Panc1 (cell line): ENCODE results near the gene PF4V1. TPM values are rescaled to one million over a fixed set of nuclear protein-coding genes. Genes with fewer than 3 reads are reported as not detected.

ENCODE experiments used
- ATAC-seq: fragments of 200-7000 bp; cut with Tn5 transposase; 2 replicates; pipeline ENCODE4 v1.9.1; 2020; ENCODE audit warnings: mild to moderate bottlenecking, moderate library complexity
- BruUV-seq: library from RNA; stranded (reverse); fragments of 400-500 nt; replicated peaks from 2 replicates; lab custom pipeline; 2021; lab: Mats Ljungman, UMichigan
- CTCF ChIA-PET: fragments of 300-600 bp; sonication (Branson Sonifier 250); formaldehyde crosslinking; loops from one replicate; lab custom pipeline; 2022; ENCODE audit warnings: antibody characterized with exemption; lab: Charles Lee
- POLR2A ChIA-PET: fragments of 300-600 bp; sonication (Branson Sonifier 250); formaldehyde crosslinking; loops from one replicate; lab custom pipeline; 2022; ENCODE audit warnings: antibody characterized with exemption; lab: Charles Lee
- DNase-seq: peaks from one replicate; pipeline ENCODE4 v3.0.0-alpha.2; 2010; ENCODE audit warnings: low read depth, low spot score
- H3K27ac ChIP-seq: 2 replicates; pipeline ENCODE4 v1.5.1; 2011; ENCODE audit warnings: mild to moderate bottlenecking, low read length, inconsistent platforms
- H3K27me3 ChIP-seq: fragments of 200-500 bp; sonication (Bioruptor generic); 2 replicates; pipeline ENCODE4 v1.6.0; 2014; ENCODE audit warnings: low read length, inconsistent platforms; ENCODE audit not compliant: control insufficient read depth, insufficient read depth
- H3K36me3 ChIP-seq: fragments of 200-500 bp; sonication (Bioruptor generic); 2 replicates; pipeline ENCODE4 v1.5.1; 2014; ENCODE audit warnings: inconsistent platforms, mild to moderate bottlenecking, low read length, moderate library complexity; ENCODE audit not compliant: control insufficient read depth, insufficient read depth
- H3K4me1 ChIP-seq: 2 replicates; pipeline ENCODE4 v1.5.1; 2011; ENCODE audit warnings: inconsistent platforms, mild to moderate bottlenecking, low read length, moderate library complexity; ENCODE audit not compliant: control insufficient read depth, insufficient read depth
- H3K4me3 ChIP-seq, 2 experiments: 2 replicates each; pipeline ENCODE4 v1.5.1; 2011 to 2012; ENCODE audit warnings: low read depth in 2 of 2, low read length in 2 of 2, mild to moderate bottlenecking in 2 of 2, inconsistent platforms in 1 of 2, moderate library complexity in 1 of 2
- H3K9me3 ChIP-seq: fragments of 200-500 bp; sonication (Bioruptor generic); 2 replicates; pipeline ENCODE4 v1.5.1; 2014; ENCODE audit warnings: low read depth, mild to moderate bottlenecking, inconsistent platforms, low read length, moderate library complexity; ENCODE audit not compliant: control insufficient read depth, insufficient read depth
- SIN3A ChIP-seq: IDR thresholded peaks from 2 replicates; pipeline ENCODE4 v1.6.1; 2012; ENCODE audit warnings: low read depth, mild to moderate bottlenecking, low read length, moderate library complexity, borderline replicate concordance; ENCODE audit not compliant: insufficient read depth
- TCF7L2 ChIP-seq: IDR thresholded peaks from 2 replicates; pipeline ENCODE4 v1.6.1; 2011; ENCODE audit warnings: mild to moderate bottlenecking, low read depth, low read length, inconsistent platforms
- in situ Hi-C: cut with HindIII; loops from 2 replicates; pipeline ENCODE4 v1.10.0; 2016; ENCODE audit warnings: low sequenced_read_pairs, low pct_unique_long_range_greater_than_20kb
- intact Hi-C: fragments of 100-400 bp; cut with micrococcal nuclease; formaldehyde crosslinking; loops from one replicate; pipeline ENCODE4 v1.10.0; 2022; ENCODE audit not compliant: unreplicated experiment
- total RNA-seq: library from RNA; stranded (reverse); gene quantifications from one replicate; pipeline ENCODE4 v1.2.1, GENCODE V29; 2021; ENCODE audit not compliant: unreplicated experiment
- TF ChIP-seq, protein P1 (sequence below): fragments of 450-650 bp; IDR thresholded peaks from 2 replicates; pipeline ENCODE4 v1.5.1; 2017; ENCODE audit warnings: mild to moderate bottlenecking
- TF ChIP-seq, protein P2 (sequence below), 2 experiments: IDR thresholded peaks; 2 replicates each; pipeline ENCODE4 v1.6.1; 2011 to 2012; ENCODE audit warnings: low read depth in 2 of 2, control low read depth in 1 of 2, low read length in 1 of 2, mild to moderate bottlenecking in 1 of 2, moderate library complexity in 1 of 2; ENCODE audit not compliant: insufficient read depth in 1 of 2

PF4V1 gene
- total RNA-seq, 1 experiment from 2014 or later = 0.51 TPM

DNA sequence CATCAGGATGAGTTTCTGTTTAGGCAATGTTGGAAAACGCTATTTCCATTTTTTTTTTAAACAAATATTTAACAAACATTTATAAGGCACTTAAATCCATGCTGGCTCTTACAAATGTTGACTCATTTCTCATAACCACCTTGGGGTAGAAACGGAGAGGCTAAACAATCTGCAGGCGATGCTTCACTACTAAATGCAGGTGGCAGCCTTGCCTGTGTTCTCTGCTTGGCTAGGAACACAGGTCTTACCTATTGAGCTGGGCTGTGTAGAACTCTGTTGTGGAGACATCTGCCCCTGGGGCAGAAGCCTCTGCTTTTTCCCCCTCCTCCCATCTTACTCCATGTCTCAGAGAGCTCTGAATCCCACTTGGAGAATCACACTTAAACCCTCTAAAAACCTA is 14.7 kb downstream of the PF4V1 start:
- no peak overlapping the region; a peak in 1 of 4 replicates for H3K4me3 ChIP-seq
- no peaks in the 10 kb centered on the region for H3K27me3 ChIP-seq
- DNase-seq (no peak), ATAC-seq (peak; percentile 53; the same call in 1 of the 2 replicates)
- H3K4me1 ChIP-seq = peaks cover 5% of the 10 kb centered on the region
- intact Hi-C loops = loop anchor here (2.0 to 5.0 kb wide), 2 partner anchors 139 to 205 kb away; no protein-coding TSS in a partner anchor
- POLR2A ChIA-PET = no interaction called here
- CTCF ChIA-PET = interaction anchor here (0.6 to 0.8 kb wide), 2 partner anchors 69 to 73 kb away, joined by 3 to 4 read pairs; no protein-coding TSS in a partner anchor
- TF ChIP-seq, protein P1, sequence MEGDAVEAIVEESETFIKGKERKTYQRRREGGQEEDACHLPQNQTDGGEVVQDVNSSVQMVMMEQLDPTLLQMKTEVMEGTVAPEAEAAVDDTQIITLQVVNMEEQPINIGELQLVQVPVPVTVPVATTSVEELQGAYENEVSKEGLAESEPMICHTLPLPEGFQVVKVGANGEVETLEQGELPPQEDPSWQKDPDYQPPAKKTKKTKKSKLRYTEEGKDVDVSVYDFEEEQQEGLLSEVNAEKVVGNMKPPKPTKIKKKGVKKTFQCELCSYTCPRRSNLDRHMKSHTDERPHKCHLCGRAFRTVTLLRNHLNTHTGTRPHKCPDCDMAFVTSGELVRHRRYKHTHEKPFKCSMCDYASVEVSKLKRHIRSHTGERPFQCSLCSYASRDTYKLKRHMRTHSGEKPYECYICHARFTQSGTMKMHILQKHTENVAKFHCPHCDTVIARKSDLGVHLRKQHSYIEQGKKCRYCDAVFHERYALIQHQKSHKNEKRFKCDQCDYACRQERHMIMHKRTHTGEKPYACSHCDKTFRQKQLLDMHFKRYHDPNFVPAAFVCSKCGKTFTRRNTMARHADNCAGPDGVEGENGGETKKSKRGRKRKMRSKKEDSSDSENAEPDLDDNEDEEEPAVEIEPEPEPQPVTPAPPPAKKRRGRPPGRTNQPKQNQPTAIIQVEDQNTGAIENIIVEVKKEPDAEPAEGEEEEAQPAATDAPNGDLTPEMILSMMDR = peak; percentile 13; the same call in 1 of the 2 replicates
- no peak for TF ChIP-seq SIN3A
- no TSS peak for BruUV-seq
- H3K27ac ChIP-seq = peak overlapping the region; percentile 64
- no peaks in the 10 kb centered on the region for H3K36me3 ChIP-seq
- H3K9me3 ChIP-seq = no peaks in the 10 kb centered on the region
- in situ Hi-C loops = no loop called here

DNA sequence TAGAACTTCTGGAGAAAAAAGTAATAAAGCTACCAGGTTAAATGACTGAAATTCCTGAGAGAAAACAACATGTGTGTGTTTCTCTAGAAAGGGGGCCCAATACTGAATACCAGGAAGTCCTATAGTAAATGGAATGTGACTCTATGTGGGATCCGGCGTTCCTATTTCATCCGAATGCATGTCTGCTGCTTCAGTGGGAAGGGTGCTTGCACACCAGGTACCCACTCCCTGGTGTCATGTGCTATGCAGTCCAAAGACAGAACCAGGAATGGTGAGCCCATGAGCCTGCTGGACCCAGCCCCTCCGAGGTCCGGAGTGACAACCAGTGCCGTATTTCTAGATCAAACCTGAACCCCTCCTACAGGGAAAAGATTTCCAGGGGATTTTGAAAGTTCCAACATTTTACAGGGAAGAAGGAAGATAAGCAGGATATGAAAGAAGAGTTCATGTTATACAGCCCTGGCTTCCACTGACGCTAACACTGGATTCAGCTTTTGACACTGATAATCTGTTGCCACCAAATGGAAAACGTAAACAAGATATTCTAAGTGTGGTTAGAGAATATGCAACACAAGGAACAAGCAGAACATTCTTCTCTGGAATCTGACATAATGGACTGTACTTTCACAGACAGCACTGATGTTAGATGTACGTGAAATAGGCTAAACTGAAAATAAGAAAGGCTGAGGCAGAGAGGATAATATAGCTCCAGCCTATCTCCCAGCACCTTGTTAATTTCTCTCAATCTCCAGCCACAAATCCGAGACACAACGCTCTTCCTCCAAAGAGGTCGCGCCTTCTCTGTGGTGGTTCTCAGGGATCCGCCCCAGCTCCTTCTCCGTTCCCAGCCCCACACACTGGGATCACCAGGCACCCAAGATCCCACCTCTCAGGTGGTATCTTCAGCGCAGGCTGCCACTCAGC is 15.4 kb downstream of the PF4V1 start:
- in situ Hi-C loops (no loop called here), intact Hi-C loops (loop anchor here (2.0 to 5.0 kb wide), 2 partner anchors 140 to 206 kb away; no protein-coding TSS in a partner anchor)
- BruUV-seq = no TSS peak
- POLR2A ChIA-PET = no interaction called here
- peak overlapping the region; percentile 64 for H3K27ac ChIP-seq
- TF ChIP-seq SIN3A (no peak), TCF7L2 (no peak)
- TF ChIP-seq, protein P1 = no peak
- TF ChIP-seq, protein P2, sequence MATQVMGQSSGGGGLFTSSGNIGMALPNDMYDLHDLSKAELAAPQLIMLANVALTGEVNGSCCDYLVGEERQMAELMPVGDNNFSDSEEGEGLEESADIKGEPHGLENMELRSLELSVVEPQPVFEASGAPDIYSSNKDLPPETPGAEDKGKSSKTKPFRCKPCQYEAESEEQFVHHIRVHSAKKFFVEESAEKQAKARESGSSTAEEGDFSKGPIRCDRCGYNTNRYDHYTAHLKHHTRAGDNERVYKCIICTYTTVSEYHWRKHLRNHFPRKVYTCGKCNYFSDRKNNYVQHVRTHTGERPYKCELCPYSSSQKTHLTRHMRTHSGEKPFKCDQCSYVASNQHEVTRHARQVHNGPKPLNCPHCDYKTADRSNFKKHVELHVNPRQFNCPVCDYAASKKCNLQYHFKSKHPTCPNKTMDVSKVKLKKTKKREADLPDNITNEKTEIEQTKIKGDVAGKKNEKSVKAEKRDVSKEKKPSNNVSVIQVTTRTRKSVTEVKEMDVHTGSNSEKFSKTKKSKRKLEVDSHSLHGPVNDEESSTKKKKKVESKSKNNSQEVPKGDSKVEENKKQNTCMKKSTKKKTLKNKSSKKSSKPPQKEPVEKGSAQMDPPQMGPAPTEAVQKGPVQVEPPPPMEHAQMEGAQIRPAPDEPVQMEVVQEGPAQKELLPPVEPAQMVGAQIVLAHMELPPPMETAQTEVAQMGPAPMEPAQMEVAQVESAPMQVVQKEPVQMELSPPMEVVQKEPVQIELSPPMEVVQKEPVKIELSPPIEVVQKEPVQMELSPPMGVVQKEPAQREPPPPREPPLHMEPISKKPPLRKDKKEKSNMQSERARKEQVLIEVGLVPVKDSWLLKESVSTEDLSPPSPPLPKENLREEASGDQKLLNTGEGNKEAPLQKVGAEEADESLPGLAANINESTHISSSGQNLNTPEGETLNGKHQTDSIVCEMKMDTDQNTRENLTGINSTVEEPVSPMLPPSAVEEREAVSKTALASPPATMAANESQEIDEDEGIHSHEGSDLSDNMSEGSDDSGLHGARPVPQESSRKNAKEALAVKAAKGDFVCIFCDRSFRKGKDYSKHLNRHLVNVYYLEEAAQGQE (IDR thresholded peaks at IDR 0.05; ENCODE audit: insufficient read depth in 1 of 2, low read depth in 2 of 2, low read length in 1 of 2) = no peak
- H3K27me3 ChIP-seq = no peaks in the 10 kb centered on the region
- no peaks in the 10 kb centered on the region for H3K36me3 ChIP-seq
- H3K4me1 ChIP-seq = peaks cover 5% of the 10 kb centered on the region
- peak overlapping the region; percentile 54 to 79 for H3K4me3 ChIP-seq
- no peaks in the 10 kb centered on the region for H3K9me3 ChIP-seq
- no peak for DNase-seq
- peak; percentile 76 for ATAC-seq
- CTCF ChIA-PET = interaction anchor here (0.6 to 0.8 kb wide), 2 partner anchors 69 to 74 kb away, joined by 3 to 4 read pairs; no protein-coding TSS in a partner anchor
